GM18868 (cell line): ENCODE data around the gene DCAF7.

Source experiments
- ATAC-seq: cut with Tn5 transposase; IDR thresholded peaks from one replicate; pipeline ENCODE4 v1.9.1; 2021; ENCODE audit warnings: mild to moderate bottlenecking, moderate library complexity; ENCODE audit not compliant: unreplicated experiment

DCAF7 gene

DNA sequence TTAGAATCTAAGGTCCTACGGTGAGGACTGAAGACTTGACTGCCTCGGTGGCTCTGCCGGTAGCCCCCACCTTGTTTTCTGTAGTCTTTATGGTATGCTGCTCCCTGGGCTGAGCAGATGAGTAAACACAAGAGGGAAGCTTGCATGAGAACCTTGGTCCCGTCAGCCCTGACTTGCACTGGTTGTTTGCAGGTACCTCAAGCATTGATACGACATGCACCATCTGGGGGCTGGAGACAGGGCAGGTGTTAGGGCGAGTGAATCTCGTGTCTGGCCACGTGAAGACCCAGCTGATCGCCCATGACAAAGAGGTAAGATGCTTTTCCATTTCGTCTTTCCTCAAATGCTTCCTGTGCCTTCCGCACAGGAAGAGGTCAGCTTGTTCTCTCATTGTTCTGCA lies 29.4 kb downstream of the DCAF7 start:
- ATAC-seq: no peak

DNA sequence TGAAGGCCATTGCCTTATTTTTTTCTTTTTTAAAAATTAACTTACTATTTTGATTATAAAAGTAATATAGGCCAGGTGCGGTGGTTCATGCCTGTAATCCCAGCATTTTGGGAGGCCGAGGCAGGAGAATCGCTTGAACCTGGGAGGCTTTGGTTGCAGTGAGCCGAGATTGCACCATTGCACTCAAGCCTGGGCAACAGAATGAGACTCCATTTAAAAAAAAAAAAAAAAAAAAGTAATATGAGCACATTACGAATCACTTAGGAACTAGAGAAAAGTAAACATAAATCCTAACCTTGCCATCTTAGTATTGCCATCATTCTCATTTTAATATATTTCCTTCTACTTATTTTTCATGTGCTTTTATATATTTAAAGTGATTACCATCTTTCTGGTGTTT lies 37.5 kb downstream of the DCAF7 start:
- no peak for ATAC-seq

DNA sequence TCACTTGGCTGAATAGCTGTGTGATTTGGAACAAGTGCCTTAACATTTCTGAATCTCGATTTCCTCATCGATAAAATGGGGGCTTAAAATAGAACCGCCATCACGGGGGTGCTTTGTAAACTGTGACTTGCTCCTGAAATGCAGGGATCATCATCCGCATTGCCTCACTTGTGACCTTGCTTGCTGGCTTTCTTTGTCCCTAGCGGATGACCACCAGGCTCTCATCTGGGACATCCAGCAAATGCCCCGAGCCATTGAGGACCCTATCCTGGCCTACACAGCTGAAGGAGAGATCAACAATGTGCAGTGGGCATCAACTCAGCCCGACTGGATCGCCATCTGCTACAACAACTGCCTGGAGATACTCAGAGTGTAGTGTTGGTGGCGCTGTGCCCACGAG lies 38.5 kb downstream of the DCAF7 start:
- ATAC-seq: no peak

DNA sequence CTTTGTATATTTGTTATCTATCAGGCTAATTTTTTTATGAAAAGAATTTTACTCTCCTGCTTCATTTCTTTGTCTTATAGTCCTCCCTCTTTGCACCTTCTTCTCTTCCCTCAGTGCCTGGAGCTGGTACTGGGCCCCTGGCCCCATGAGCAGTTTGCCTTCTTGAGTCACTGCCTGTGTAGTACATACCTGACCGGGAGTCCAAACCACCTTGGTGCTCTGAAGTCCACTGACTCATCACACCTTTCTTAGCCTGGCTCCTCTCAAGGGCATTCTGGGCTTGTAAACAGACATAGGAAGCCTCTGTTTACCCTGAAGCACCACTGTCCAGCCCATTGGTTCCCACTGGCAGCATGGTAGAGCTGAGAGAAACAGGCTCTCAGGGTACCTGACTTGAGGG lies 39.4 kb downstream of the DCAF7 start:
- ATAC-seq: no peak

DNA sequence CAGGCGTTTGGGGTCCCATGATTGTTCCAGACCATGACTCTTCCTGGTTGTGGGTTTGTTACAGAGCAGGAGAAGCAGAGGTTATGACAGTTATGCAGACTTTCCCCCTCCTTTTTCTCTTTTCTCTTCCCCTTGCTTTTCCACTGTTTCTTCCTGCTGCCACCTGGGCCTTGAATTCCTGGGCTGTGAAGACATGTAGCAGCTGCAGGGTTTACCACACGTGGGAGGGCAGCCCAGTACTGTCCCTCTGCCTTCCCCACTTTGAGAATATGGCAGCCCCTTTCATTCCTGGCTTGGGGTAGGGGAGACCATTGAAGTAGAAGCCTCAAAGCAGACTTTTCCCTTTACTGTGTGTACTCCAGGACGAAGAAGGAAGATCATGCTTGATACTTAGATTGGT lies 42.5 kb downstream of the DCAF7 start:
- no peak for ATAC-seq

DNA sequence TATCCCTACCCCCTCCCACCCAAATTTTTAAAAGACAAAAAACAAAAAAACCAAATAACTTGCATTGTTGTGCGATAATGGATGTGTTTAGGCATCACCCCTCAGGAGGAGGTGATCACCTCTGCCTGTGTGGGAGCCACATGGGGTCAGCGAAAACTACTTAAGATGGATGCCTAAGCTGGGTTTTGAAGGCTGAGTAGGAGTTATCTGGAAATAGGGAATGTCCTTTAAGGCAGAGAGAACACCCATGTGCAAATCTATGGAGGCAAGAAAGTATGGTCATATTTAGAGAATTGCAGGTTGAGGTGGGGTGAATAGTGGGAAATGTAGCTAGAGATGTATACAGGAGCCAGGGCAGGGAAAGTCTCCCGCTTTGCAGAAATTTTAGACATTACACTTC lies 44.9 kb downstream of the DCAF7 start:
- no peak for ATAC-seq

DNA sequence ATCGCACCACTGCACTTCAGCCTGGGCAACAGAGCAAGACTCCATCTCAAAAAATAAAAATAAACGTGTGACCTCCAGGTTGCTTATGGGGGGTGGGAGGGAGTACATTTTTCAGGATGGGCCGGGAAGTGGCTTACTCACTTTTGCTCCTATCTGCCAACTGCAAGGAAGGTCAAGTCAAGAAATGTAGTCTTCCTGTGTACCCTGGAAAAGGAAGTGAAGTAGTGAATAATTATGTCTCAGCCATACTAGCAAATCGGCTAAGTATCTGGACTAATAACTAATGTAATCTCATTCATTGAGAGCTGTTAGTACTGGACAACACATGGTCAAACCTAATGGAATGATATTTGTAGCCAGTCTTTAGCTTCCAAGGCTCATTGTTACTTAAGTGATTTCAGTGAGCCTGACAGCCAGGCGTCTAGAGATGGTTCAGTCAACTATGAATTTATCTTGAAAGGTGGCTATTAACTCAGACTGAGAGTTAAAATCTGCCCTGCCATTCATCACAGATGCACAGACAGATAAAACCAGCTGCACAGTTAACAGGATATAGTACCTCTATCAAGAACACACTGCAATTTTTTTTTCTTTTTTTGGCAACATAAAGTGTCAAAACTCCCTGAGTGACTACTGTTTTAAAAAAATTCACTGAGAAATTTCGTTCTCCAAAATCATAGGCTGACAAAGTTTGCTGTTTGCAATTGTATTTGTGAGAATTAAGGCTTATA lies 46.7 kb downstream of the DCAF7 start:
- ATAC-seq: no peak

DNA sequence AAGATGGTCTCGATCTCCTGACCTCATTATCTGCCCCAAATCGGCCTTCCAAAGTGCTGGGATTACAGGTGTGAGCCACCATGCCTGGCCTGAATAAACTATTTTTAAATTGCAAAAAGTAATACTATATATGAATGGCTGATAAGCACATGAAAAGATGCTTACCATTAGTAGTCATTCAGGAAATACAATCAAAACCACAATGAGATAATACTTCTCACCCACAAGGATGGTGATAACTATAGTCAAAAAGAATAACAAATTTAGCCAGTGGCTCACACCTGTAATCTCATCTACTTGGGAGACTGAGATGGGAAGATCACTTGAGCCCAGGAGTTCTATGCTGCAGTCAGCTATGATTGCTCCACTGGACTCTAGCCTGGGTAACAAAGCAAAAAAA lies 48.0 kb downstream of the DCAF7 start:
- no peak for ATAC-seq

DNA sequence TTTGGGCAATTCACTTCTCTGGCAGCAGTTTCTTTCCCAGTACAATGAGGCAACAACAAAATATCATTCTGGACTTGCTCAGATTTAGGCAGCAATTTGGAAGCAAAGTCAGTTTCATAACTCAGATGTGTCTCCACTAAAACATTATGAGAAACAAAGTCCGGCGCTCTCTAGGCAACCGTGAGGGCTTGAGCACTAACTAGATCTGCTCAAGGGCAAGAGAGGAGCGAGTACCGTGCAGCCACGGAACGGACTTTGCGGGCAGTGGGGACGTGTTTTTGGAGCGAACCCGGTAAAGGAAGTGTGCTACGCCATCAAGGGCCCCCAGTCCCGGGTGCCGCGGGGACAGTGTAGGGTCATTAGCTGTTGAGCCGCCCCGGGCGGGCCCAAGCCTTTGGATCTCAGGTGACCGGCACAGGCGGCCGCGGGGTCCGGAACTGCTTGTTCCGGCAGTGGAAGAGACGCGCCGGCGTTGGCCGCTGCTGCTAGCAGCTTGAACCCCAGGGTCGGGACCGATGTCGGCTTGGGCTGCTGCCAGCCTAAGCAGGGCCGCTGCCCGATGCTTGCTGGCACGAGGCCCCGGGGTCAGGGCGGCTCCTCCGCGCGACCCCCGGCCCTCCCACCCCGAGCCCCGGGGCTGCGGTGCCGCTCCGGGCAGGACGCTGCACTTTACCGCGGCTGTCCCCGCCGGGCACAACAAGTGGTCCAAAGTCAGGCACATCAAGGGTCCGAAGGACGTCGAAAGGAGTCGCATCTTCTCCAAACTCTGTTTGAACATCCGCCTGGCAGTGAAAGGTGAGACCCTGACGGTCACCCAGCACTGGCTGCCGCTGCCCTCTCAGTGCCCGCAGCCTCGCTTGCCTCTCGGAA lies 50.5 kb downstream of the DCAF7 start, which contains the start of gene TACO1:
TACO1 (plus strand) TSS at position 327 of the 870 bp plus-strand sequence; CDS start at position 516, 189 bp downstream.
- peak; percentile 89 for ATAC-seq

DNA sequence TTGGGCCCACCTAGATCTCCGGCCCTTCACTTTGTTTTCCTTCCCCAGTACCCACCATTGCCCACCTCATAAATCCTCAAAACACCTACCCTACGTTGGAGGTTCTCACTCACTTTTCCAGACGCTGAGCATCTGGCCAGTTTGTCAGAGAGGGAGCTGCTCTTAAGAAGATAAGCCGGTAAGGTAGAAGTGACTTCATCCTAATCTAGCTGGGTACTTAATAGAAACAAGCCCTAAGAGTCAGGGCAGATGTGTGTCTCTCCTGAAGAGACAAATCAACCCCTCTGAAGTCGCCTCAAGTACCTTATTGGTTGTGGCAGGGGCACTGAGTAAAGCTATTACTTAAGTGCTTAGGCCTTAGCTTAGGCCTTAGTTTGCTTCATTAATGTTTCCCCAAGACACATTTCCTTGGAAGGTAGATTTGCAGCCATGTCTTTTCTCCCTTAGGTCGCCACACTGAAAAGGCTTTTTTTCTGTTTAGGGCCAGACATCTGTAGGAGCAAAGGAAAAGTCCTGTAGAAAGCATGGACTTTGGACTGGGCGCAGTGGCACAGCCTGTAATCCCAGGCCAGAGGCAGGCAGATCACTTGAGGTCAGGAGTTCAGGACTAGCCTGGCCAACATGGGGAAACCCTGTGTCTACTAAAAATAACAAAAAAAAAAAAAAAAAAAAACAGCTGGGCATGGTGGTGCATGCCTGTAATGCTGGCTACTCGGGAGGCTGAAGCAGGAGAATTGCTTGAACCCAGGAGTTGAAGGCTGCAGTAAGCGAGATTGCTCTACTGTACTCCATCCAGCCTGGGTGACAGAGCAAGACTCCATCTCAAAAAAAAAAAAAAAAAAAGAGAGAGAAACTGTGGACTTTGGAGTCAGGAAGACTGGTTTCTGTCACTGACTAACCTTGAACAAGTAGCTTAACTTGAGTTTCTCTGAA lies 51.4 kb downstream of the DCAF7 start:
- no peak for ATAC-seq

DNA sequence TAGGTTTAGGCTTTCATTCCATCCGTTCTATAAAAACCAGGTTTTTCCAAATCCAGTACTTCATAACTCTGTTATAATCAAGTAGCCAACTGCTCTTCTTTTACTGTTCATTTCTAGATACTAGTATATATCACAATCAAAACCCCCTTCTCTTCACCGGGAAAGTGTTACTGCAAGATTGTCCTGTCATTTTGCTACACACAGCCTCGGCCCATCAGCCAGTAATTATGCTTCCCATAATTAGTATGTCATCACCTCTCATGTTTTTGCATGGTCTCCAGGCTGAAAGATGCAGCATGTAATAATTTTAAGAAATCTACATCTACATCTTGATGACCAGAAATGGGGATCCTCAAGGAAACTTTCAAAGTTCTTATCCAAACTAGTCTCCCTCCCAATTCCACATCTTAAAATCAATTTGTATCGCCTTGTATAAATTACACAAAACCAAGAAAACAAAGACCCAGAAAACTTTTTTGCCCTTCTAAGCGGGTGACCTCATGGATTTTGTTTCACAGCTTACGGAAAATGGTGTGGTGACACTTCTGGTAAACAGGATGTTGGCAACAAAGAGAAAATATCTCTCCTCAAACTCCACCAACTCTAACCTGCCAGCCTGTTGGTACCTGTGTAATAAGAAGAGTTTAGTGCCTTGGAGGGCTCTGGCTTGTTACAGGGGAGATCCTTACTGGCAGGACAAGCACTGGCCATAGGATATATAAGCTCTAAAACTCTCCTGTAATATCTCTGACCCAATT lies 59.7 kb downstream of the DCAF7 start:
- ATAC-seq: no peak

DNA sequence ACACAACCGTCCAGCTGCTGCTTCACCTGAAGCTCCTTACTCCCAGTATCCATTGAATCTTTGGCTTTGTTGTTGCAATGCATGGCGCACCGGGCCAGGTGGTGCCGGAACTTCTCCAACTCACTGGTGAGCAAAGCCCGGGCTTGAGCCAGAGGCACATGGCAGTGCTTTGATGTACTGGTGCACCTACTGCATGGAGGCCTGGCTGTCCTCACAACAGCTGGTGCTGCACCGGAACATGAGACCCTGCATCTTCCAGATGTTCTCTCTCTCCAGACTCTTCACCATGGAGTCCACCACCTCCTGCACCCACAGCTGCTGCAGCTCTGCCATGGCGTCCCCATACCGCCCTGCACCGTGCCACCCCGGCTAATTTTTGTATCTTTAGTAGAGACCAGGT lies 60.6 kb downstream of the DCAF7 start:
- ATAC-seq: no peak

DNA sequence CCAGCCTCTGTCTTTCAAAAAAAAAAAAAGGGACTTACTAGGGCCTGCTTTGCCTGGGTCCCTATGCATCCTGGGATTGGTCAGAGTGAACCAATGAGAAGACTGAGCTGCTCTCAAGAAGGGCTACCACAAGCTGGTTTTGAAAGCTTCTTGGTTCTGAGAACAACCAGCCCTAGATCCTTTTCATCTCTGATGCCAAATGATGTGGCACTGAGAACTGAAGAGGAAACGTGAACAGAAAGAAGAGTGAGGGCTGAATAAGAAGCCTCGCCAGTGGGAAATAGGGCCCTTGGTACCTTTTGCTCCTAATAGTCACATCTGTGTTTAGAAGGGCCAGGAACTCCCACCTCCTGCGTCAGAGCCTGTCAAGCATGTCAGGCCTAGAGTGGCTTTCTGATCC lies 61.1 kb downstream of the DCAF7 start:
- no peak for ATAC-seq

DNA sequence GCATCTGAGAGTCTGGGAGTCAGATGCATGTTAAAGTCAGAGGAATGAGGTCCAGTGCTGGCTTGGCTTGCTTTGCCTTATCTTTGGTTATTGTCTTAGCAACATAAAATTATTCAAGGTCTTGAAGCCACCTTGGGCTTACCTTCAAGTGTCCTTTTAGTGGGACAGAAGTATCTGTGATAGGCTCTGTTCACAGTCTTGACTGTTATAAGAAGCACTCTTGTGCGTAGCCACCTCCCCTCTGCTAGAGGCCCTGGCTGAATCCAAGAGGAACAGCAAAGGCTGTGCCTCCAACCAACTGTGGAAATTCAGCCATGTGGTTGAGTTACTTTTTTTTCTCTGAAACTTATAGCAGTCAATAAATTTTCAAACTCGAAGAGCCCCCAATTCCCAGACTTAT lies 63.4 kb downstream of the DCAF7 start:
- ATAC-seq: no peak

DNA sequence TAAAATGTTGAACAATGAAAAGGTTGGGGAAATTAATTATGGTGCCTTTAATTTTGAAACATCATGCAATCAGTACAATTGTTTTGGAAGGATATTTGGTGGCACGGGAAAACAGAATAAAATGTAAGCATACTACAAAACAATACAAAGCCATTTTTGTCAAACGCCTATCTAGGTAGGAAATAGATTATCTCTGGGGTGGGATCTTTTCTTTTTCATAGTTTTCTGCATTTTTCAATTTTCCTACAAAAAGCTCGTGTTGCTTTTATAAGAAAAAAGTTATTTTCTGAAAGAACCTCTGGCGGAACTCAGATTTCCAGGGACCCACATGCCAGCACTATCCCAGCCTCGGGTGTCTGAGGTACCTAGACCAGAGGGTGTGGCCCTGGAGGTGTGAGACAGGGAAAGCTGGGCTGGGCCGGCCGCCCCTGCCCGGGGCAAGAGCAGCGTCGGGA lies 71.0 kb downstream of the DCAF7 start:
- ATAC-seq: no peak

DNA sequence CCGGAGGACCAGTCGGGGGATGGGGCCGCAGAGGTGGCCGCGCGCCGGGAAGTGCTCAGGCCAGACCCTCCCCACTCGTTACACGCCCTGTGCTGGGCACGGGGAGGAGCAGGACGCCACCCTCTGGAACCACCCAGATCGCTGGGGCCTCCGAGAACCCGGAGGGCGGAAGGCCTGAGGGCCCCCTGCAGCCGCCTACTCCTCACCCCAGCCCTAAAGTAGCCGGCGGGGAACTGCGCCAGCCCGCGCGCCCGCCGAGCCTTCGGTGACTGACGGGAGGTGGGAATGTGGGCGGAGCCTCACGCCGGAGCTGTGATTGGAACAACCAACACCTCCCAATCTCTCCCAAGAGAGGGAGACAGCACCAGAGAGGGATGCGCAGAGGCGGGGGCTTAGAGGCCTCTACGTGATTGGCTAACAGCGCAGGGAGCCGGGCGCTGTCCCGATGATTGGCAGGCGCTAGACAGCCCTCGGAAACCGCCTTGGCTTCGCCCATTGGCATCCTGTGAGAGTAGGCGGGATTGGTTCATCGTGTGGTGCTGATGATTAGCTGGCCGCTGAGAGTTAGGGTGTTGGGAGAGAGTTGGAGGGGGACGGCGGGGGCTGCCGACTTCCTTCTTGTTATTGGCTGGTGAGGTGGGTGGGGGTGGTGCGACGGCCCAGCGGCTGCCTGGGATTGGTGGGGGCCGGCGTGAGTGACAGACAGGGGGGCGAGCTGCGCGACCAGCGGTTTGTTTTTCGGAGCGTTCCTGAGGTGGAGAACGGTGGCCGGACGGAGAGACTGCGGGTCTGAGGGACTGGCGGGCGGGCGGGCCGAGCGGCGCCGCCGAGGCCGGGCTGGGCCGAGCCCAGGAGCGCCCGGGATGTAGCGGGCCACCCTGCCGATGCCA lies 71.7 kb downstream of the DCAF7 start, which contains the start of gene MAP3K3:
MAP3K3 (plus strand) TSS at position 734 of the 890 bp plus-strand sequence. CDS start 343 bp downstream, outside the sequence.
- ATAC-seq: peak; percentile 89

DNA sequence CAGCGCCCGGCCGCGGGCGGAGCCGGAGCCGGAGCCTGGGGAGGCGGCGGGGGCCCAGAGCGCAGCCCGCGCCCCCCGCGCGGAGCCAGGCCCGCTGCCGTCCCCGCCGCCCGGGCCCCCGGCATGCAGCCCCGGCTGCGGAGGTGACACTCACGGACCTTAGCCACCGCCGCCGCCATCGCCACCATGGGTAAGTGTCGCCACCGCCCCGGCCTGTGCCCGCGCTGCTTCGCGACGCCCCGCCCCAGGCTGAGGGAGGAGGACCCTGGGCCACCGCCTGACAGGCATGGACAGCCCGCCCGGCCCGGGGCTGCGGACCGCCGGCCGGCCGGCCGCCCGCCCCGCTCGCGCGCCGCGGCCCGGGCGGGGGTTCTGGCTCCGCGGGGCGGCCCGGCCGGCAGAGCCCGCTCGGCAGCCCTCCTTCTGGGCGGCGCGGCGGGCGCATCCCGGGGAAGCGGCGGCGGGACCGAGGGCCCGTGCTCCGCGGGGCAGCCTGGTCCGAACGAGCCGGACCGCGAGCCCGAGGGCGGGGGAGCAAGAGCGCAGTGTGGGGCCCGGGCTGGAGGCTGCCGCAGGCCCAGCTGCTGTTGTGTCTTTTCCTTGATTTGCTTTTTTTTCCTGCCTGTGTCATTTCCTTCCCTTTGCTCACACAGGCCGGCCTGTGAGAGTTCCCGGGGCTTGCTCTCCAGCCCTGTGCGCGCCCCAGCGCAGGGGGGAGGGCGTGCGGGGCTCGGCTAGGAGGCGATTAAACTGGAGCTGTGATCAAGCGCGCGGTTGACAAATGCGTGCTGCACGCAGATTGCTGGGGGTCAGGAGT lies 72.5 kb downstream of the DCAF7 start:
- peak; percentile 18 for ATAC-seq

DNA sequence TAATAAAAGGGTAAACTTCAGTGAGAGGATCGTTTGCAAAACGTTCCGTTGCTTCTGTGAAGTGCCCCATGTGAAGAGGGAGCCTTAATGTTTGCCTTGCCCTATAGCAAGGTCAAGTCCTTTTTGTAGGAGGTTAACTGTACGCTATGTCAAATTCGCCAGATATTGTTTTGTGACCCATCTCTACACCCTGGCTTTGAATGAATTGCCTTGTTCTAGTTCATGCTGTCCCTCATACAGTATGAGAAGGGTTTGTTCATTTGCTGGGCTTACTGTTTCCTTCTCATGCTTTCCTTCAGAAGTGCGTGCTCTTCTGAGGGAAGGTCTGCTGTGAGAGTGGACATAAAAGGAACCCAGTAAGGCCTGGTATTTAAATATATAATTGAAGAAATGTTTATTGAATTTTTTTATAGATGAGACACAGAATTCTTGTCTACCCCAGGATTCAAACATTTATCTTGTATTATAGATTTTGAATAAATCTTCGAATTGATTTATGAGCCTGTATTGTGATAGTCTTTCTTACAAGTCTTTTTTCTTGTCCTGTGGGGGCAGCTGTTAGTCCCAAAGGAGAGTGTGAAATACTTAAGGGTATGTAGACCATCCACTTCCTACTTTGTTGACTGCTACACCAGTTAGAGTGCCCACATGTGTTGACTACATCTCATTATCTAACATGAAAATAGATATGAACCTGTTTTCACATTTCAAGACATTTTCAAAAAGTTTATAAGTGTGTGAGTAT lies 73.7 kb downstream of the DCAF7 start:
- ATAC-seq: no peak
